ENCODE results near the gene ATP13A5. TPM values are rescaled to one million over a fixed set of nuclear protein-coding genes. Genes with fewer than 3 reads are reported as not detected.

Gene ATP13A5, protein sequence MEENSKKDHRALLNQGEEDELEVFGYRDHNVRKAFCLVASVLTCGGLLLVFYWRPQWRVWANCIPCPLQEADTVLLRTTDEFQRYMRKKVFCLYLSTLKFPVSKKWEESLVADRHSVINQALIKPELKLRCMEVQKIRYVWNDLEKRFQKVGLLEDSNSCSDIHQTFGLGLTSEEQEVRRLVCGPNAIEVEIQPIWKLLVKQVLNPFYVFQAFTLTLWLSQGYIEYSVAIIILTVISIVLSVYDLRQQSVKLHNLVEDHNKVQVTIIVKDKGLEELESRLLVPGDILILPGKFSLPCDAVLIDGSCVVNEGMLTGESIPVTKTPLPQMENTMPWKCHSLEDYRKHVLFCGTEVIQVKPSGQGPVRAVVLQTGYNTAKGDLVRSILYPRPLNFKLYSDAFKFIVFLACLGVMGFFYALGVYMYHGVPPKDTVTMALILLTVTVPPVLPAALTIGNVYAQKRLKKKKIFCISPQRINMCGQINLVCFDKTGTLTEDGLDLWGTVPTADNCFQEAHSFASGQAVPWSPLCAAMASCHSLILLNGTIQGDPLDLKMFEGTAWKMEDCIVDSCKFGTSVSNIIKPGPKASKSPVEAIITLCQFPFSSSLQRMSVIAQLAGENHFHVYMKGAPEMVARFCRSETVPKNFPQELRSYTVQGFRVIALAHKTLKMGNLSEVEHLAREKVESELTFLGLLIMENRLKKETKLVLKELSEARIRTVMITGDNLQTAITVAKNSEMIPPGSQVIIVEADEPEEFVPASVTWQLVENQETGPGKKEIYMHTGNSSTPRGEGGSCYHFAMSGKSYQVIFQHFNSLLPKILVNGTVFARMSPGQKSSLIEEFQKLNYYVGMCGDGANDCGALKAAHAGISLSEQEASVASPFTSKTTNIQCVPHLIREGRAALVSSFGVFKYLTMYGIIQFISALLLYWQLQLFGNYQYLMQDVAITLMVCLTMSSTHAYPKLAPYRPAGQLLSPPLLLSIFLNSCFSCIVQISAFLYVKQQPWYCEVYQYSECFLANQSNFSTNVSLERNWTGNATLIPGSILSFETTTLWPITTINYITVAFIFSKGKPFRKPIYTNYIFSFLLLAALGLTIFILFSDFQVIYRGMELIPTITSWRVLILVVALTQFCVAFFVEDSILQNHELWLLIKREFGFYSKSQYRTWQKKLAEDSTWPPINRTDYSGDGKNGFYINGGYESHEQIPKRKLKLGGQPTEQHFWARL
- polyA plus RNA-seq, result under 1 TPM in 1 of 4 donors, not detected in 3; 0.21 TPM
- long read RNA-seq, donor 1, result 0 reads
- long read RNA-seq, donor 2, result 0 reads
- long read RNA-seq, donor 3, result 0 reads
- long read RNA-seq, donor 4, result 0 reads
- long read RNA-seq, donor 5, result 0 reads
- long read RNA-seq, donor 6, result 0 reads
- long read RNA-seq, donor 7, result 0 reads
- long read RNA-seq, donor 8, result 0 reads
- long read RNA-seq, donor 9, result 0 reads
- long read RNA-seq, donor 10, result 0 reads

DNA sequence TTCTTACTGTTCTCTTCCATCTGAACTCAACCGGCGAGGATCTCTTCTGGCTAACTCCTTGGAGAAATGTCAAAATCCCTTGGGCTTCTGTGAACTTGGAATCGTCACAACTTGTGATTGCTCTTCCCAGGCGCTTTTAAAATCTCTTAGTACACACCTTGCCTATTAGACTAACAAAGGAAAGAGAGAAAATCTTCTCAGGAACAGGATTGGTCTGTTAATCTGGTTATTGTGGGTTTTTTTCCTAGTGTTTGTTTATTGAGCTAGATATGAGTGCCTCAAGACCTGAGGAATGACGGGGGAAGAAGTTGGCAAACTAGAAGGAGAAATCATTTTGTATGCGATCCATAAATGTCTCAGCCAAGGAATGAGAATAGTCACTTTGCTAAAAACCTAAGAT lies at the start of gene ATP13A5:
Gene ATP13A5, minus strand, starts transcription at position 48 of the 400 bp plus-strand sequence. Its CDS starts 28 bp downstream, at position 20.
- DNase-seq, result no peak
- H3K4me3 ChIP-seq (ENCODE audit: low read depth in 1 of 3, low read length in 3 of 3), result no peak within 1 kb of the TSS
- no peaks in the 10 kb centered on the region for H3K9me3 ChIP-seq (ENCODE audit: control insufficient read depth in 2 of 2, insufficient read depth in 1 of 2, low read depth in 1 of 2, low read length in 1 of 2)
- H3K4me1 ChIP-seq (ENCODE audit: control insufficient read depth in 3 of 3, insufficient read depth in 2 of 3, low read depth in 1 of 3, low read length in 2 of 3), result no peaks in the 10 kb centered on the region
- no peaks in the 10 kb centered on the region for H3K36me3 ChIP-seq (ENCODE audit: control insufficient read depth in 3 of 3, insufficient read depth in 2 of 3, low read depth in 1 of 3, low read length in 3 of 3)
- no peak within 1 kb of the TSS for H3K27ac ChIP-seq (ENCODE audit: low read depth in 1 of 3, low read length in 2 of 3)
- 43 to 59% (median 52%) methylated on average over 6 of the region's 6 CpGs for WGBS, 3 donors
- H3K27me3 ChIP-seq (ENCODE audit: control insufficient read depth in 3 of 3, insufficient read depth in 3 of 3, low read length in 3 of 3), result no peaks in the 10 kb centered on the region
- no peak for FAIRE-seq

DNA sequence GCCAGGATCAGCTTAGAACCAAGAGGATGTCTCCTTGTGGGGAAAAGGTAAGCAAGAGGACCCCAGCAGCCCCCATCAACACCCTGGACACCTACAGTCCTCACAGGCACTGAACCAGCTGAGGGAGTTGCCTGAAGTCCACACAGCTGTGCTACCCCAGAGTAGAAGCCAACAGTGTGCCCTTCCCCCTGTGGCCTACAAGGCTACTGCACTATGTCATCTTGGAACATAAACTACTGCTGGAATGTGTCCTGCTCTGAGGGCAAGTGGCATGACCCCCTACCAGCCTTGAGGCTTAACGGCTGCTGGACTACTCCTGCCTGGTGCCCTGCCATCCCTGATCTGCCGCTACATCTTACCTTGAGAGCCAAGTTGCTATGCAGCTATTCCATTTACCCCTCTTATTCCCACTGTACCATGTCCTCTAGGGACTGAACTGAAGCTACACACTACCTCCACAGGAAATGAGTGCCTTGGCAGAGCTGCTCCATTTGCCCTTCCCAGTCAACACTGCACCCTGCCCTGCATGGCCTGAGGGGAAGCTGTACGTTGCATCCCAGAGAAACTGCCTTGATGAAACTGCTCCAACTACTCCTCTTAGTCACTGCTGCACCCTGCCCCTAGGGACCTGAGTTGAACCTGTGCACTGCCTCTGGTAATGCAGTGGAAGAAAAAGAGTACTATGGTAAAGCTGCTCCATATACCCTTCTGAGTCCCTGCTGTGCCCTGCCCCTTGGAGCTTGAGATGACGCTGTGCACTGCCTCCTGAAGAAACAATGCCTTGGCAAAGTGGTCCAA lies 40.2 kb upstream of the ATP13A5 start:
- DNase-seq (no peak), FAIRE-seq (no peak)
- Histone ChIP-seq H3K9me3 (ENCODE audit: control insufficient read depth in 2 of 2, insufficient read depth in 1 of 2, low read depth in 1 of 2, low read length in 1 of 2) (peaks cover 0 to 15% of the 10 kb centered on the region in 2 donors), H3K4me3 (ENCODE audit: low read depth in 1 of 3, low read length in 3 of 3) (no peak overlapping the region), H3K27ac (ENCODE audit: low read depth in 1 of 3, low read length in 2 of 3) (no peak overlapping the region), H3K36me3 (ENCODE audit: control insufficient read depth in 3 of 3, insufficient read depth in 2 of 3, low read depth in 1 of 3, low read length in 3 of 3) (no peaks in the 10 kb centered on the region), H3K27me3 (ENCODE audit: control insufficient read depth in 3 of 3, insufficient read depth in 3 of 3, low read length in 3 of 3) (no peaks in the 10 kb centered on the region), H3K4me1 (ENCODE audit: control insufficient read depth in 3 of 3, insufficient read depth in 2 of 3, low read depth in 1 of 3, low read length in 2 of 3) (no peaks in the 10 kb centered on the region)
- WGBS, 3 donors, result 80 to 89% (median 88%) methylated on average over 4 of the region's 4 CpGs

- FAIRE-seq (no peak), DNase-seq (no peak)
- H3K9me3 ChIP-seq (ENCODE audit: control insufficient read depth in 2 of 2, insufficient read depth in 1 of 2, low read depth in 1 of 2, low read length in 1 of 2), result peaks cover 0 to 18% of the 10 kb centered on the region in 2 donors
- no peaks in the 10 kb centered on the region for H3K36me3 ChIP-seq (ENCODE audit: control insufficient read depth in 3 of 3, insufficient read depth in 2 of 3, low read depth in 1 of 3, low read length in 3 of 3)
- no peaks in the 10 kb centered on the region for H3K27me3 ChIP-seq (ENCODE audit: control insufficient read depth in 3 of 3, insufficient read depth in 3 of 3, low read length in 3 of 3)
- H3K4me1 ChIP-seq (ENCODE audit: control insufficient read depth in 3 of 3, insufficient read depth in 2 of 3, low read depth in 1 of 3, low read length in 2 of 3), result no peaks in the 10 kb centered on the region
- WGBS, 3 donors, result 91 to 95% (median 95%) methylated on average over 2 of the region's 2 CpGs
- no peak overlapping the region for H3K27ac ChIP-seq (ENCODE audit: low read depth in 1 of 3, low read length in 2 of 3)
- H3K4me3 ChIP-seq (ENCODE audit: low read depth in 1 of 3, low read length in 3 of 3), result no peak overlapping the region
These were observed 38.1 kb upstream of the ATP13A5 start for GRCh38 chr3:193416629-193417028.

DNA sequence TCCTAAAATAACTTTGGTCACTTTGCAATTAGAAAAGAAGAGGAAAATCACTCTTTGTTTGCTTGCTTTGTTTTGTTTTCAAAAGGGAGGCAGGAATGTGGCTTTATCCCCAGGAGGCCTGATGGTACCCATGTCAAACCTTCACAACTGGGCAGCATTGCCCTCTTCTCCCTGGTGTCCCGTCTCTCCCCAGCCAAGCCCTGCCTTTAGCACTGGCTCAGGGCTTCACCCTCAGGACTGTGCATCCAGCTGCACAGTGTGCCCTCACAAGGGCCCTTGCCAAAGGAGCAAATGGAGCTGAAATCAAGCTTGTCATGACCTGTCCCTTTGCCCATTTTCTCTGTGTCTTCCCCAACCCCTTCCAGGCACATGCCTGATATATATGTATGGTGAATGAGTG lies 29.1 kb upstream of the ATP13A5 start:
- 50 to 67% (median 67%) methylated on average over 1 of the region's 1 CpG for WGBS, 3 donors
- no peak overlapping the region for H3K27ac ChIP-seq (ENCODE audit: low read depth in 1 of 3, low read length in 2 of 3)
- H3K4me1 ChIP-seq (ENCODE audit: control insufficient read depth in 3 of 3, insufficient read depth in 2 of 3, low read depth in 1 of 3, low read length in 2 of 3), result no peaks in the 10 kb centered on the region
- FAIRE-seq, result no peak
- no peak for DNase-seq
- H3K27me3 ChIP-seq (ENCODE audit: control insufficient read depth in 3 of 3, insufficient read depth in 3 of 3, low read length in 3 of 3), result no peaks in the 10 kb centered on the region
- no peak overlapping the region for H3K4me3 ChIP-seq (ENCODE audit: low read depth in 1 of 3, low read length in 3 of 3)
- H3K9me3 ChIP-seq (ENCODE audit: control insufficient read depth in 2 of 2, insufficient read depth in 1 of 2, low read depth in 1 of 2, low read length in 1 of 2), result no peaks in the 10 kb centered on the region
- H3K36me3 ChIP-seq (ENCODE audit: control insufficient read depth in 3 of 3, insufficient read depth in 2 of 3, low read depth in 1 of 3, low read length in 3 of 3), result no peaks in the 10 kb centered on the region

GRCh38 chr3:193407112-193407511 lies 28.6 kb upstream of the ATP13A5 start:
- H3K27ac ChIP-seq (ENCODE audit: low read depth in 1 of 3, low read length in 2 of 3), result no peak overlapping the region
- no peaks in the 10 kb centered on the region for H3K36me3 ChIP-seq (ENCODE audit: control insufficient read depth in 3 of 3, insufficient read depth in 2 of 3, low read depth in 1 of 3, low read length in 3 of 3)
- DNase-seq, result no peak
- no peaks in the 10 kb centered on the region for H3K27me3 ChIP-seq (ENCODE audit: control insufficient read depth in 3 of 3, insufficient read depth in 3 of 3, low read length in 3 of 3)
- no peak for FAIRE-seq
- no peak overlapping the region for H3K4me3 ChIP-seq (ENCODE audit: low read depth in 1 of 3, low read length in 3 of 3)
- no peaks in the 10 kb centered on the region for H3K4me1 ChIP-seq (ENCODE audit: control insufficient read depth in 3 of 3, insufficient read depth in 2 of 3, low read depth in 1 of 3, low read length in 2 of 3)
- WGBS, 3 donors, result 75 to 81% (median 80%) methylated on average over 6 of the region's 6 CpGs
- no peaks in the 10 kb centered on the region for H3K9me3 ChIP-seq (ENCODE audit: control insufficient read depth in 2 of 2, insufficient read depth in 1 of 2, low read depth in 1 of 2, low read length in 1 of 2)

DNA sequence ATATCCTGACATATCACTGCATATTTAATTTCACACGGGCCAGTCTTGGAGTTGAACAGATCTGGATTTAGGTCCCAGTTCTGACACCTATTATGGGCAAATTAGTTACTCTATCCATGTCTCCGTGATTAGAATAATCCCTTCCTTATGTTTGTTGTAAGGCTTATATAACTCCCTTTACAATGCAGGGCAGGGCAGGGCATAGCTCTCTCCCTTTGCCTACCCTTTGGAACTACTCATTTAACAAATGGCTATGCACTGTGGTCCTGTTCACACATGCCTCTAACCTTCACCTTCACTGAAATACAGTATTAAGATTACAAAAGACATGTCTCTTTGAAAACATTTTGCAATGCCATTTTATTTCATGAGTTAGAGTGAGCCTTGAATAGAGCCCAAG lies 24.8 kb upstream of the ATP13A5 start:
- Histone ChIP-seq H3K9me3 (ENCODE audit: control insufficient read depth in 2 of 2, insufficient read depth in 1 of 2, low read depth in 1 of 2, low read length in 1 of 2) (no peaks in the 10 kb centered on the region), H3K27ac (ENCODE audit: low read depth in 1 of 3, low read length in 2 of 3) (no peak overlapping the region), H3K4me1 (ENCODE audit: control insufficient read depth in 3 of 3, insufficient read depth in 2 of 3, low read depth in 1 of 3, low read length in 2 of 3) (no peaks in the 10 kb centered on the region), H3K36me3 (ENCODE audit: control insufficient read depth in 3 of 3, insufficient read depth in 2 of 3, low read depth in 1 of 3, low read length in 3 of 3) (no peaks in the 10 kb centered on the region), H3K4me3 (ENCODE audit: low read depth in 1 of 3, low read length in 3 of 3) (no peak overlapping the region), H3K27me3 (ENCODE audit: control insufficient read depth in 3 of 3, insufficient read depth in 3 of 3, low read length in 3 of 3) (no peaks in the 10 kb centered on the region)
- DNase-seq (no peak), FAIRE-seq (no peak)
- 74 to 91% (median 80%) methylated on average over 2 of the region's 2 CpGs for WGBS, 3 donors

DNA sequence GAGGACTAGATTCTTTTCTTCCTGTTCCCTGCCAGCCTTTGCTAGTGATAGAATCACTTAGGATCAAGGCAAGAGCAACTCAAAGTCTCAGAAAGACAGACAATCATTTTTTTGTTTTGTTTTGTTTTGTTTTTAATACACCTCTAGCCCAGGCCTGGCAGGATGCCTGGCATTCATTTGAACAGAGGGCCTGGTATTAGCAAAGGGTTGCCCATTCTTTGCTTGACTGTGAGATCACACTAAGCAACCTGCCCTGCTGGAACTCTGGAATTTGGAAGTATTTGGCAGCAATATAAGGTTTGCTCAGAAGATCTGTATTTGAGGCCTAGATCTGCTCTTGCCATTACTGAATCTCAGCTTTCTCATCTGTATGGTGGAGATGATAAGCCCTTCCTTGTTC lies 21.8 kb upstream of the ATP13A5 start:
- DNase-seq (no peak), FAIRE-seq (no peak)
- Histone ChIP-seq H3K4me1 (ENCODE audit: control insufficient read depth in 3 of 3, insufficient read depth in 2 of 3, low read depth in 1 of 3, low read length in 2 of 3) (no peaks in the 10 kb centered on the region), H3K27me3 (ENCODE audit: control insufficient read depth in 3 of 3, insufficient read depth in 3 of 3, low read length in 3 of 3) (no peaks in the 10 kb centered on the region), H3K27ac (ENCODE audit: low read depth in 1 of 3, low read length in 2 of 3) (no peak overlapping the region), H3K4me3 (ENCODE audit: low read depth in 1 of 3, low read length in 3 of 3) (no peak overlapping the region), H3K9me3 (ENCODE audit: control insufficient read depth in 2 of 2, insufficient read depth in 1 of 2, low read depth in 1 of 2, low read length in 1 of 2) (no peaks in the 10 kb centered on the region), H3K36me3 (ENCODE audit: control insufficient read depth in 3 of 3, insufficient read depth in 2 of 3, low read depth in 1 of 3, low read length in 3 of 3) (no peaks in the 10 kb centered on the region)

All from small intestine (tissue), 16 donors.